Activated CD4-positive, alpha-beta T cell treated with anti-CD3 and anti-CD28 coated beads for 48 hours (primary cell): ENCODE measurements around the gene FBXO47.
"Not testable (repeated sequence)": the region's sequence is repeated elsewhere in the genome, so short reads cannot be mapped to it uniquely, and the experiment has no call there.

Source experiments
- DNase-seq: peaks from one replicate; pipeline ENCODE4 v3.0.0-alpha.2; 2020

FBXO47 gene

DNA sequence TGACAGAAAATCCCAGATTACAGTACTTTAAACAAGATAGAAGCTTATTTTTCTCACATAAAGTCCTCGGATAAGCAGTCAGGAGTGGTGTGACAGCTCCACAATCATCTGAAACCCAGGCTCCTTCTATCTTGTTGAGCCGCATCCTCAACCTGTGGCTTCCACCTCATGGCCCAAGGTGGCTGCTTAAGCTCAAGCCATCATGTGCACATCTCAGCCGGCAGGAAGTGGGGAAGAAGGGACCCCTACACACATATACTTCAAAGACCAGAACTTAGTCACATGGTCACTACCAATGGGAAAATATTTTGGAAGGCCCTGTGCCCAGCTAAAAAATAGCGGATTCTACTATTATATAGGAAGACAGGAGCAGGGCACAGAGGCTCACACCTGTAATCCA is 11.0 kb upstream of the FBXO47 start:
- no peak for DNase-seq

DNA sequence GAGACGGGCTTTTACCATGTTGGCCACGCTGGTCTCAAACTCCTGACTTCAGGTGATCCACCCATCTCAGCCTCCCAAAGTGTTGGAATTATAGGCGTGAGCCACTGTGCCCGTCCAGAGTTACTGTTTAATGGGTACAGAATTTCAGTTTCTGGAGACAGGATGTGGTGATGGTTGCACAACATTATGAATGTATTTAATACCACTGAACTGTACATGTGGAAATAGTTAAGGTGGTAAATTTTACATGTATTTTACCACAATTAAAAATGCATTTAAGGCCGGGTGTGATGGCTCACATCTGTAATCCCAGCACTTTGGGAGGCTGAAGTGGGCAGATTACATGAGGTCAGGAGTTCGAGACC is 9.0 kb upstream of the FBXO47 start:
- DNase-seq: not testable (repeated sequence)

DNA sequence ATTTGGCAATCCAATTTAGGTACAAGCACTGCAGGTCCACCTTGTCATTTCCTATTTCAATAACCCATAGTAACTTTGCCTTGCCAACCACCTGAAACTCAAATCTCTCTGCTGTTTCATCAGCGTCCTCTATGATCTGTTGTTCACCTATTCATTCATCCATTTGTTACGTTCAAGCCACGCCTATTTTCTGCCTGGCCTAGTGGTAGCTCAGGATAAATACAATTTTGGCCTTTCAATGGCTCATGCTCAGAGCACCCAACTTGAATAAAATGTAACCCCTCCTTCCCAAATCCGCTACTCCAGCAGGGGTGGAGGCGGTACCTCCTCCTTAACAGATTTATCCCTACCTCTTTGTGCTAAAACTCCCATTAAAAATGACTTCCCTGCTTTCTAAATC is 3.6 kb upstream of the FBXO47 start:
- DNase-seq: no peak

DNA sequence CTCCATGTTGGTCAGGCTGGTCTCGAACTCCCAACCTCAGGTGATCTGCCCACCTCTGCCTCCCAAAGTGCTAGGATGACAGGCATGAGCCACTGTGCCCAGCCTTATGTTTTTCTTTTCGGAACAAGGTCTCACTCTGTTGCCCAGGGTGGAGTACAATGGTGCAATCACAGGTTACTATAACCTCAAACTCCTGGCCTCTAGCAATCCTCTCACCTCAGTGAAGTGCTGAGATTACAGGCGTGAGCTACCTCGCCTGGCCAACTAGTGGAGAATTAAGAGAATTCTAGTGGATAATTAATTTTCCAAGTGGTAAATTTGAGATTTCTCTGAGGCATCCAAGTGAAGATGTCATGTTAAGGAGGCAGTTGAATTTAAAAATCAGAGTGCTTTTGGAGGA is 2.9 kb upstream of the FBXO47 start:
- no peak for DNase-seq

DNA sequence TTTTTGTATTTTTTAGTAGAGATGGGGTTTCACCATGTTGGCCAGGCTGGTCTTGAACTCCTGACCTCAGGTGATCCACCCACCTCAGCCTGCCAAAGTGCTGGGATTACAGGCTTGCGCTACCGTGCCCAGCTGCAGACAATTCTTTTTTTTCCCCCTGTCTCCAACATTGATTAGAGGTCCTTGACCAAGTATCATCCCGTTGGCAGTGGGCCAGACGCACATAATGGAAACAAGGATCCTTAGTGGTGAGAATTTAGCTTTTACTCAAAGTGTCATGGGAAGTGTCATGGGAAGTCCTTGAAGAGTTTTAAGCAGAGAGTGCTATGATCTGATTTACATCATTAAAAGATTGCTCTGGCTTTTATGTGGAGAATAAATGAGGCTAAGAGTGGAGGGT is 2.1 kb upstream of the FBXO47 start:
- DNase-seq: no peak

DNA sequence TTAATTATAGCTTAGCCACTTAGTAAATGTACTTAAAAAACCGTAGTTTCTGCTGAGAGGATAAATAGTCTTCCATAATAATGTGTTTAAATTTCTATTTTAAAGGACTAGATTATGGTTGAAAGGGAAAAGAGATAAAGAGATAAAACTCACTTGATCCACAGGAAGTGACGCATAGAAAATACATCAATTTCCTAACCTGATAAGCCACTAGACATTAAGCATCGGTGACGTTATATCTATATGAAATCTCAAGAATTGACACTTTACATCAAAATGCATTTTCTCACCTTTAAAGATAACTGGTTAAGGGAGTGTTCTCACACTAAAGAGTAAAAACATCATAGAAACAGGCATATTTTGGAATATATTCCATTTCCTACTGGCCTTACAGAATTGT is 5.8 kb downstream of the FBXO47 start:
- no peak for DNase-seq

DNA sequence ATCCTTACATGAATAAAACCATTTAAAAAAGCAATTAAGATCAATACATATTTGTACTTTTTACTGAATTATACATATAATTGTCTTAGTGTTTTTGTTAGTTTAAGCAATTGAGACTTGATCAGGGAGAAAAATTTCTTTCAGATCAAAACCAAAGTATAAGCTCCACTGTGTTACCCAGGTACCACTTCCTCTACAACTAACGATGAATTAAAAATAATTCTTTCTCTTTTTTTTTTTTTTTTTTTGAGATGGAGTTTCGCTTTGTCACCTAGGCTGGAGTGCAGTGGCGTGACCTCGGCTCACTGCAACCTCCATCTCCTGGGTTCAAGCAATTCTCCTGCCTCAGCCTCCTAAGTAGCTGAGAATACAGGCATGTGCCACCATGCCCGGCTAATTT is 6.8 kb downstream of the FBXO47 start:
- DNase-seq: no peak

DNA sequence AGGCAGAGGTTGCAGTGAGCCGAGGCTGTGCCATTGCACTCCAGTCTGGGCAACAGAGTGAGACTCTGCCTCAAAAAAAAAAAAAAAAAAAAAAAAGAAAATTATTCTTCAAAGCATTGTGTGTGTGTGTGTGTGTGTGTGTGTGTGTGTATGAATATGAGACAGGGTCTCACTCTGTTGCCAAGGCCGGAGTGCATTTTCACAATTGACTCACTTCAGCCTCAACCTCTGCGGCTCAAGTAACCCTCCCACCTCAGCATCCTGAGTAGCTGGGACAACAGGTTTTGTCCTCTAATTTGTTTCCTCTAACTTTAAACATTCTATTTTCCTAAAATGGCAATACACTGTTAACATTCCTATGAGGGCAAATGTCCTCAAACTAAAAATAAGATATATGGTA is 7.7 kb downstream of the FBXO47 start:
- no peak for DNase-seq

DNA sequence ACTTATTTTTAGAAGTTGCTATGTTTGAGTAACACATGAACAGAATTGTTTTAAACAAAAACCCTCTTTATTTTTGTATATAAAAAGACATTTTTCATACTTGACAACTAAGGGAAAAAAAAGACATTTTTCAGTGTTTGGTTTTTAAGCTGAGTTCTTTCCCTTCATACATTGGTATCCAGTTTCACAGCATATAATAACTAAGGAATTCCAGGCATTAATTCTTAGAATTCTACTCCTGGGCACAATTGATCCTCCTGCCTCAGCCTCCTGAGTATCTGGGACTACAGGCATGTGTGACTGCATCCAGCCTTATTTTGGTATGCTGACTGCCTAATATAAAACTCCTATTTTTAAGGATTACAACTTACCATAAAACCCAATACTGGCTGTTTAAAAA is 8.4 kb downstream of the FBXO47 start:
- no peak for DNase-seq

DNA sequence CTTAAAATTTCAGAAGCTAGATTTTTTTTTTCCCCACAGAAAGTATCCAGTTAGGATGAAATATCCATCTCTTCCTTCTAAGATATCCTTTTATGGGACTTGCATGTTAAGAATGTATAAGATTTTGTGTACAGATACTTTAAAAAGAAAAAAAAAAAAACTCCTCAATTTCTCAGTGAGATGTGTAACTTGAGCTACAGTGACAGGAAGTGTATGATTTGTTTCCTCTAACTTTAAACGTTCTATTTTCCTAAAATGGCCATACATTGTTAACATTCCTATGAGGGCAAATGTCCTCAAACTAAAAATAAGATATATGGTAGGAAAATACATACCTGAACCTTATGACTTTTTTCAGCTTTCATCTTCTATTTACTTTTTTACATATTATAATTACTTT is 8.9 kb downstream of the FBXO47 start:
- no peak for DNase-seq

DNA sequence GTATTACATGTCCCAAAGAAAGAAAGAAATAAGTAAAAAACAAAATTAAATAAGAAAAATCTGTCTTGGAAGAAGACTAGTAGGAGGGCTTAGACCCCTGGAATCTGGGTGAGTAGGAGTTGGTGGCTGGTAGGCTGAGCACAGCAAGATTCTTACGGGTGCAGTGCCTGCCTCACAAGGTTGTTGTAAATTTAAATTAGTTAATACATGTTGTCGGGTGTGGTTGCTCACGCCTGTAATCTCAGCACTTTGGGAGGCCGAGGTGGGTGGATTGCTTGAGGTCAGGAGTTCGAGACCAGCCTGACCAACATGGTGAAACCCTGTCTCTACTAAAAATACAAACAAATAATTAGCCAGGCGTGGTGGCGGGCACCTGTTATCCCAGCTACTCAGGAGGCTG is 13.4 kb downstream of the FBXO47 start:
- not testable (repeated sequence) for DNase-seq

DNA sequence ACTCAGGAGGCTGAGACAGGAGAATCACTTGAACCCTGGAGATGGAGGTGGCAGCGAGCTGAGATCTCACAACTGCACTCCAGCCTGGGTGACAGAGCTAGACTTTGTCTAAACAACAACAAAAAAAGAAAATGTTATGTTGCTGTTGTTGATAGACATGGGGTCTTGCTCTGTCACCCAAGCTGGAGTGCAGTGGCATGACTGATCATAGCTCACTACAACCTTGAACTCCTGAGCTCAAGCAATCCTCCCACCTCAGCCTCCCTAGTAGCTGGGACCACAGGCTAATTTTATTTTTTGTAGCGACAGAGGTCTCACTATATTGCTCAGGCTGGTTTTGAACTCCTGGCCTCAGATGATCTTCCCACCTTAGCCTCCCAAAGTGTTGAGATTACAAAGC is 20.0 kb downstream of the FBXO47 start:
- no peak for DNase-seq

DNA sequence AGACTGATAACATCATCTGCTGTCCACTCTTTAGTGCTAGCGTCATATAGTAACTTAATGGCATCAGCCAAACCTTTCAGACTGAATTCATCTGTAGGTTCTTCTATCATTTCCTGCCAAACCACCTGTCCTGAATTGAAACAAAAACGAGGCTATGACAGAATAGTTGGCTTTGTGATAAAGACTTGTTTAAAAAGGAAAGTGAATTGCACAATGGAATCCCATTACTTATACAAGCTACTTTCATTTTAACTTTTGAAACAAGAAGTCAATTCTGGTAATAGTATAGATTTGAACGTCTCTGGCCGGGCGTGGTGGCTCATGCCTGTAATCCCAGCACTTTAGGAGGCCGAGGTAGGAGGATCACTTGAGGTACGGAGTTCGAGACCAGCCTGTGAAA is 23.6 kb downstream of the FBXO47 start:
- peak; percentile 43 for DNase-seq

DNA sequence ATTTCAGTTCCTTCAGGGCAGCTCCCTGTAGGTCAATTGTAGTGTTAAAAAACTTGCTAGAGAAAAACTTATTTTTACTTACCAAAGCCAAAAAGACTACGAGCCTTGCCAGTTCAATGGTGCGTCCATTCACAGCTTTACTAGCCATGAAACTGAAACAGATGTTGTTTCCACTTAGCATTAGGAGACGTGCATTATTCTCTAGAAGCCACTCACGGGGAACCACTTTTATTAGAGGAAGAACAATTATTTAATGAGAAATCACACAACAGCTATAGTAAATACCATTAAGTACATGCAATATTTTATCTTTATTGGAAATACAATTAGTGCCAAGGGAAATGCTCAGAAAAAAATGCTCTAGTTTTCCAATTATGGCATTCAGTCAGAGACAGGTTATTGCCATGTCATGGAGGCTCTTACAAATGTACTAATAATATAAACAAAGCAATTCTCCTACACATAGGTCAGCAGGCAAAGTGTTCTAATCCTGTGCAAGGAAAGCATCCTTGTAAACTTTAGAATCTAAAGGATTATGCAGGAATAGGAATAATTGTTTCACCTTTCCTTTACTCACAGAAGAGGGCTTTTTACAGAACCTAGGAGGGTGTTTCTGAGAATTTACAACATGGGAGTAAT is 24.4 kb downstream of the FBXO47 start:
- DNase-seq: no peak

DNA sequence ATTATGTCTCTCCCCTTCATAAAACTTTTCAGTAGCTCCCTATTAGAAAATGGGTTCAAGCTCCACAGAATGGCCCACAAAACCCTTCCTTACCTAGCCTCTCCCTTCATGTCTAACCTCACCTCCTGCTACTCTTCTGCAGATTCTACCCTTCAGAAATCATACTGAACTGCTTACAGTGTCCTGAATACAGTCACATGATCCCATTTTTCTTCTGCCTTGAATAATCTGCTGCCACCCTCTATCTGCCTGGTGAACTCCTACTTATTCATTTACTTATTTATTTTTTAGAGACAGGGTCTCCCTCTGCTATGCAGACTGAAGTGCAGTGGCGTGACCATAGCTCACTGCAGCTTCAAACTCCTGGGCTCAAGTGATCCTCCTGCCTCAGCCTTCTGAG is 26.8 kb downstream of the FBXO47 start:
- no peak for DNase-seq

DNA sequence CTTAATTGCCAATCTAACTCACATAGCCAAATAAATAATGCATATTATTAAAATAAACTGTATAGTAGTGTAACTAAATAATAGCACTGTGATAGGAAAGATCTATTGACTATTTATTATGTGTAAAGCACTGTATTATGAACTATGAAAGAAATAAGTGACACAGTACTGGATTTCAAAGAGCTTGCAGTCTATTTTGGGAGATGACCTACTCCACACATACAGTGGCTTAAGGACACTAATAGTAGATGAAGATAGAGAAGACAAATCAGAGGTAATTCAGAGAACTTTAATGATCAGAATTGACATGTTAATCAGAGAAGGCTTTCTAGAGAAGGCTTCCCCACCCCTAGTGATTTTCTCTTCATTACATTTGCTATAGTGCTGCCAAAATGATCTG is 27.2 kb downstream of the FBXO47 start:
- no peak for DNase-seq

DNA sequence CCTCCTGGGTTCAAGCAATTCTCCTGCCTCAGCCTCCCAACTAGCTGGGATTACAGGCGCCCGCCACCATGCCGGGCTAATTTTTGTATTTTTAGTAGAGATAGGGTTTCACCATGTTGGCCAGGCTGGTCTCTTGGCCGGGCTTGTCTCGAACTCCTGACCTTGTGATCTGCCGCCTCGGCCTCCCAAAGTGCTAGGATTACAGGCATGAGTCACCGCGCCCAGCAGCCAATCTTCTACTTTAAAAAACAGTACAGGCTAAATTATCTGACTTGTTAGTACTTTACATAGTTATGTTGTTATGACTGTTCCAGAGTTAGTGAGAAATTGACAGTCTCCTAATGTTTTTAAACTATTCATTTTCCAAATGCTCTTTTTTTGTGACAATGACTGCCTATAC is 33.2 kb downstream of the FBXO47 start:
- not testable (repeated sequence) for DNase-seq

DNA sequence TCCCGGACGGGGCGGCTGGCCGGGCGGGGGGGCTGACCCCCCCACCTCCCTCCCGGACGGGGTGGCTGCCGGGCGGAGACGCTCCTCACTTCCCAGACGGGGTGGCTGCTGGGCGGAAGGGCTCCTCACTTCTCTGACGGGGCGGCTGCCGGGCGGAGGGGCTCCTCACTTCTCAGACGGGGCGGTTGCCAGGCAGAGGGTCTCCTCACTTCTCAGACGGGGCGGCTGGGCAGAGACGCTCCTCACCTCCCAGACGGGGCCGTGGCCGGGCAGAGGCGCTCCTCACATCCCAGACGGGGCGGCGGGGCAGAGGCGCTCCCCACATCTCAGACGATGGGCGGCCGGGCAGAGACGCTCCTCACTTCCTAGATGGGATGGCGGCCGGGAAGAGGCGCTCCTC is 36.4 kb downstream of the FBXO47 start:
- not testable (repeated sequence) for DNase-seq

DNA sequence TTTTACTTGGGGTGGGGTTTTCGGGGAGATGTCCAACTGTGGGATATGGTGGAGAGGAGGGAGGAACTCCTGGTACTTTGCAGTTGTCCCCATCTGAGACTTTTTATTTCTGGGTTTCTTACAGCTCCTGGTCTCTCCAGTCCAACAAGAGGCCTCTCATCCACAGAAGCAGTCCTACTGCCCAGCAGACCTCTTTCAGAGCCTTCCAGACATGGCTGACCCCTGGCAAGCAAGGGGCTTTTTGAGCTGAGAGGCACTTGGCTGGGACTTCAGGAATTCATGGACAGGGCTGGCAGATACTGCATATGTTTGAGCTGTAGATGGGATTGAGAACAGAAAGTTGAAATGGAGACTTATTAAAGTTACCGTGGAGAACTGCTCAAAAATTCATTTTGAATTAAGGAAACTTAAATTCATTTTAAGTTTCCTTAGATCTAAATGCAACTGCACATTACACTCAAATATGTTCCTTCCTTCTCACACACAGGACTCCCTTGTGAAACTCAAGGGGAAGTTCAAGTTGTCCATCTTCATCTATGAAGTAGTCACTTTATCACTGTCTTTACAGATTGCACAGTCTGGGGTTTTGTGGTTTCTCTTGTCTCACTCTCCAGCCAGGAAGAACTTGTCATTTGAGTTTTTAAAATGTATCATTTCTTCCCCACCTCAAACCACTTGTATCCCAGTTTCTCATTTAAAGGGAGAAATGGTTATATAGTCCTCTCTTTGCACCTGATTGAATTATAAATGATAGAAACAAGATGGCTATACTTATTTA is 40.7 kb downstream of the FBXO47 start:
- no peak for DNase-seq

DNA sequence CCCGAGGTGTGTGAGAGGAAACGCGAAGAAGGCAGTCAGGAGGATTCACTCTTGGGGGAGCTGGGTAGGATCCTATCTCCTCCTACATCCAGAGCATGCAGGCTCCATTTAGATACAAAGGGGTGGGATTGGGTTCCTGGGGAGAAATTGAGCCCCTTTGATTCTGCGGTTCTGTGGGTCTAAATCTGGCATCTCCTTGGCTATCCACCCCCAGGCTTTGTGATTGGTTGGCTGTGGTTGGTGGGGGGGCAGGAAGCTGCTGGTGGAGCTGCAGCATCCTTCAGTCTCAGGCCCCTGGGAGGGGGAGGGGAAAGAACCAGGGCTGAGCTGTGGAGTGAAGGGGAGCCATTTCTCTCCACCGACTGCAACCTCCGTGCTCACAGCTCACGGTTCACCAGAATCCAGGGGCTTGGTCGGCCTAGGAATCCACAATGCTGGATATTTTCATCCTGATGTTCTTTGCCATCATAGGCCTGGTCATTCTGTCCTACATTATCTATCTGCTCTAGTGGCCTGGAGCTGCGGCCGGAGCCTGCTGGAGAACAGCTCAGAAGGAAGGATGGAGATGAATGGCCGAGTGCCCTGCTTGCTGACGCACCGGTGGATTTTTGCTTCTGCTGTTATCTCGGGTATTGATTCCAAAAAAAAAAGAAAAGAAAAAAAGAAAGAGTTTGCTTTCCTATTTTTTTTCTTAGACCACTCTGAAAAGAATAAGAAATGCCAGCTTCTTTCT is 41.8 kb downstream of the FBXO47 start, which contains the start of gene LASP1NB:
Gene LASP1NB (plus strand): TSS at position 352 of the 733 bp plus-strand sequence.
- peak; percentile 50 for DNase-seq

DNA sequence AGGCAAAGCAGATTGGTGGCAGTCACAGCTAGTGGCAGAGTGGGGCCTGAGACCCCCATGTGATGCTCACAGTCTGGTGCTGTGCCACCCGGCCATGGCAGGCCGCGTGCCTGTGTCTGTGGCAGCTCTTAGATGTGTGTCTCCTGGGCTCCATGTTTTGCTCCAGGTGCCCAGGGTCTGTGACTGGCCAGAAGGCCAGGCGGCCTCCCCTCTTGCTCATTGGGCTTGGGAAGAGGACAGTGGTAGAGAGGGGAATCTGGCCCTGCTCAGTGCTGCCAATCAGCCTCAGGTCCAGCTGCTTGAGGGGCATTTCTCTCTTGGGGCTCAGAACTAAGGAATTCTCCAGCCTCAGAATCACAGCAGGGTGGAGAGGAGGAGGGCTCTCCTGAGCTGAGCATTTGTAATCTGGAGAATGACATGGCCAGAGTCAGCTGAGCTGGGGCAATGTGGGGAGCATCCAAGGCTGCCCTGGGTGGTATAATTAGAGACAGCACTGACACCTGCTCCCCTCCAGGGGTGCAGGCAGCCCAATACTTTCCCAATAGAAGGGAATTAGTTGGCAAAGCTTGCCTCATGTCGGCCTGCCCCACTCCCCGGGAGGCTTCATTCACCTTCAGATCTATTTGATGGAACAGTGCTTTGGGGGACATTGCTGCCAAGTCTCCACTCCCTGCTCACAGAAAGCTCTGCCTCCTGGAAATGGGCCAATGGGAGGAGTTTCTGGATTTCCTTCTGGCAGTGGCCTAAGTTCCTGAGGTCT is 44.5 kb downstream of the FBXO47 start:
- no peak for DNase-seq

DNA sequence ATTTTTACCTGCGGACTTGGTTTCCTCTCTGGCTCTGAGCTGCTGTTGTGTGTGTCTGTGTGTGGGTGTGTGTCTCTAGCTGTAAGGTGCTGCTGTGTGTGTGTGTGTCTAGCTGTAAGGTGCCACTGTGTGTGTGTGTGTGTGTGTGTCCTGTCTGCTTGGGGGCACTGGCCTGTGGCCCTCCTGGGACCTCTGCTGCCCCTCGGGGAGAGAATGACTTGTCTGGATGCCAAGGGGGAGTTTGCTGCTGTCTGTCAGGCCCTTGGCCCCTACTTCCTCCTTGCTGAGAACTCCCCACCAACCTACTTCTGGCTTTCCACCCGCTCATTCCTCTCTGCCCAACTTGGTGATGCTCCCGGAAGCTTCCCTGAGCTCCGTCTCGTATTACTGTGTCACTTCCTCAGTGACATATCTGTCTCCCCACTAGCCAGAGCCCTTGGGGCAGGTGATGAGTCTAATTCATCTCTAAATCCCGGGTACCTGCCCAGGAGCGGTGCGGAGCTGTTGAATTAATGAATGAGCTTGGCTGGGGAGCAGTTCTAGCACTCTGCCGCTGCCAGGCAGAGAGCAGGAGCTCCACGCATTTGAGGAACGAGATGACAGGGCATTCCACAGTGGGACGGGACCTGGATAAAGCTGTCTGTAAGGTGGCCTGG is 45.3 kb downstream of the FBXO47 start:
- DNase-seq: no peak
